Measurements from ENCODE around the gene LMO3.

LMO3 gene

GRCh38 chr12:16579041-16579440 is 26.9 kb downstream of the LMO3 start:
- Histone ChIP-seq H3K36me3 (replicated peaks) (no peaks in the 10 kb centered on the region), H3K4me3 (ENCODE audit: low read depth, low read length) (no peak overlapping the region), H3K27me3 (replicated peaks) (no peaks in the 10 kb centered on the region), H3K27ac (no peak overlapping the region)
- in situ Hi-C loops (cut with HindIII; ENCODE audit: low pct_ligation_motif_present, low sequenced_read_pairs), result no loop called here
- no peak for TF ChIP-seq CTCF (IDR thresholded peaks at IDR 0.05; ENCODE audit: low read depth, low read length, missing control alignments)
- no peak for DNase-seq

GRCh38 chr12:16573398-16574077 is 32.4 kb downstream of the LMO3 start:
- Histone ChIP-seq H3K36me3 (replicated peaks) (no peaks in the 10 kb centered on the region), H3K4me3 (ENCODE audit: low read depth, low read length) (no peak overlapping the region), H3K27ac (no peak overlapping the region), H3K27me3 (replicated peaks) (no peaks in the 10 kb centered on the region)
- DNase-seq, result no peak
- TF ChIP-seq CTCF (IDR thresholded peaks at IDR 0.05; ENCODE audit: low read depth, low read length, missing control alignments), result no peak
- in situ Hi-C loops (cut with HindIII; ENCODE audit: low pct_ligation_motif_present, low sequenced_read_pairs), result no loop called here

- in situ Hi-C loops (cut with HindIII; ENCODE audit: low pct_ligation_motif_present, low sequenced_read_pairs), result no loop called here
- Histone ChIP-seq H3K4me3 (ENCODE audit: low read depth, low read length) (no peak overlapping the region), H3K27me3 (replicated peaks) (no peaks in the 10 kb centered on the region), H3K27ac (no peak overlapping the region), H3K36me3 (replicated peaks) (no peaks in the 10 kb centered on the region)
- no peak for TF ChIP-seq CTCF (IDR thresholded peaks at IDR 0.05; ENCODE audit: low read depth, low read length, missing control alignments)
- no peak for DNase-seq
Measured at GRCh38 chr12:16568873-16569272, 37.1 kb downstream of the LMO3 start.

GRCh38 chr12:16564675-16565074 is 41.3 kb downstream of the LMO3 start:
- in situ Hi-C loops (cut with HindIII; ENCODE audit: low pct_ligation_motif_present, low sequenced_read_pairs), result no loop called here
- no peaks in the 10 kb centered on the region for H3K27me3 ChIP-seq (replicated peaks)
- DNase-seq, result no peak
- no peaks in the 10 kb centered on the region for H3K36me3 ChIP-seq (replicated peaks)
- H3K4me3 ChIP-seq (ENCODE audit: low read depth, low read length), result no peak overlapping the region
- H3K27ac ChIP-seq, result no peak overlapping the region
- no peak for TF ChIP-seq CTCF (IDR thresholded peaks at IDR 0.05; ENCODE audit: low read depth, low read length, missing control alignments)

- Histone ChIP-seq H3K36me3 (replicated peaks) (no peaks in the 10 kb centered on the region), H3K4me3 (ENCODE audit: low read depth, low read length) (no peak overlapping the region), H3K27me3 (replicated peaks) (no peaks in the 10 kb centered on the region), H3K27ac (no peak overlapping the region)
- in situ Hi-C loops (cut with HindIII; ENCODE audit: low pct_ligation_motif_present, low sequenced_read_pairs), result no loop called here
- DNase-seq, result no peak
- no peak for TF ChIP-seq CTCF (IDR thresholded peaks at IDR 0.05; ENCODE audit: low read depth, low read length, missing control alignments)
Measured at GRCh38 chr12:16563504-16563903, 42.5 kb downstream of the LMO3 start.

GRCh38 chr12:16562921-16563320 is 43.0 kb downstream of the LMO3 start:
- H3K27ac ChIP-seq, result no peak overlapping the region
- DNase-seq, result no peak
- no peak overlapping the region for H3K4me3 ChIP-seq (ENCODE audit: low read depth, low read length)
- H3K27me3 ChIP-seq (replicated peaks), result no peaks in the 10 kb centered on the region
- TF ChIP-seq CTCF (IDR thresholded peaks at IDR 0.05; ENCODE audit: low read depth, low read length, missing control alignments), result no peak
- H3K36me3 ChIP-seq (replicated peaks), result no peaks in the 10 kb centered on the region
- in situ Hi-C loops (cut with HindIII; ENCODE audit: low pct_ligation_motif_present, low sequenced_read_pairs), result no loop called here

All from brain microvascular endothelial cell (primary cell).